Stomach (tissue), 9 donors: ENCODE measurements around the gene SLC5A11. TPM values are rescaled to one million over a fixed set of nuclear protein-coding genes. Genes with fewer than 3 reads are reported as not detected.

ENCODE experiments used
- DNase-seq, 2 donors: peaks; one replicate each; pipeline versions ENCODE4 v3.0.0 to v3.0.0-alpha.2; 2013 to 2019
- H3K27ac ChIP-seq, 5 donors: fragments of 200-600 bp in 4 of 5; sonication (generic) in 4 of 5; one replicate each; pipeline ENCODE4 v1.5.1; 2013 to 2019; ENCODE audit warnings: mild to moderate bottlenecking in 1 of 5, moderate library complexity in 1 of 5
- H3K27me3 ChIP-seq, 3 donors: fragments of 200-600 bp; sonication (generic); one replicate each; pipeline ENCODE4 v1.5.1; 2017 to 2019; ENCODE audit warnings: mixed run types in 1 of 3
- H3K36me3 ChIP-seq, 4 donors: fragments of 200-600 bp; sonication (generic); 1 replicate in 3 of 4; 2 replicates in 1 of 4; pipeline ENCODE4 v1.5.1; 2016 to 2019
- H3K4me1 ChIP-seq, 4 donors: fragments of 200-600 bp; sonication (generic); one replicate each; pipeline ENCODE4 v1.5.1; 2016 to 2019
- H3K4me3 ChIP-seq, 4 donors: fragments of 200-600 bp; sonication (generic) in 3 of 4; one replicate each; pipeline ENCODE4 v1.5.1; 2016 to 2019; ENCODE audit warnings: mild to moderate bottlenecking in 1 of 4
- H3K9me3 ChIP-seq, 4 donors: fragments of 200-600 bp; sonication (generic); one replicate each; pipeline ENCODE4 v1.5.1; 2016 to 2019
- EP300 ChIP-seq: sonication (generic); formaldehyde crosslinking; IDR thresholded peaks from one replicate; pipeline ENCODE4 v1.6.1; 2017; ENCODE audit warnings: antibody characterized with exemption
- POLR2A ChIP-seq, 4 donors: fragments of 450-650 bp; IDR thresholded peaks; one replicate each; pipeline ENCODE4 v1.6.1; 2016; ENCODE audit warnings: antibody characterized with exemption in 4 of 4, control low read depth in 2 of 4, mild to moderate bottlenecking in 1 of 4, moderate library complexity in 1 of 4
- POLR2AphosphoS5 ChIP-seq, 3 donors: sonication (generic); formaldehyde crosslinking; IDR thresholded peaks; one replicate each; pipeline ENCODE4 v1.6.1; 2016; ENCODE audit warnings: antibody characterized with exemption in 3 of 3
- WGBS, 5 donors: extraction: QIAGEN DNeasy Blood & Tissue Kit in 3 of 5; methylation state at CpG; one replicate each; pipeline versions ENCODE4 v1.1.5 to v1.1.7; 2013 to 2018; 5-methylcytosine and 5-hydroxymethylcytosine counted together
- intact Hi-C: fragments of 100-400 bp; cut with DNase I; formaldehyde crosslinking; loops from one replicate; pipeline ENCODE4 v1.15.1; 2023; ENCODE audit warnings: low total_unique reads
- polyA plus RNA-seq, 3 donors: library from polyadenylated mRNA; stranded (reverse); fragments of 200-250 nt; gene quantifications; one replicate each; pipeline ENCODE4 v1.2.3, GENCODE V29; 2013
- total RNA-seq, 5 donors: library from RNA; depleted of rRNA; stranded (reverse); fragments of >200 nt; gene quantifications; one replicate each; pipeline versions ENCODE4 v1.1.0 to v1.2.3, GENCODE V29; 2014 to 2016
- TF ChIP-seq, protein P1 (sequence below), 7 experiments: fragments of 450-650 bp in 4 of 7; fragments of 200-600 bp in 3 of 7; sonication (generic) in 3 of 7; IDR thresholded peaks; one replicate each; pipeline ENCODE4 v1.5.1; 2016 to 2019; ENCODE audit warnings: antibody characterized with exemption in 7 of 7, control low read depth in 2 of 7, mild to moderate bottlenecking in 1 of 7
- donor health status: healthy with polysubstance abuse.
- donor health status: Bipolar disorder and iron deficiency.
- donor health status: healthy.

Gene SLC5A11
- total and polyA plus RNA-seq, 8 donors = not detected

DNA sequence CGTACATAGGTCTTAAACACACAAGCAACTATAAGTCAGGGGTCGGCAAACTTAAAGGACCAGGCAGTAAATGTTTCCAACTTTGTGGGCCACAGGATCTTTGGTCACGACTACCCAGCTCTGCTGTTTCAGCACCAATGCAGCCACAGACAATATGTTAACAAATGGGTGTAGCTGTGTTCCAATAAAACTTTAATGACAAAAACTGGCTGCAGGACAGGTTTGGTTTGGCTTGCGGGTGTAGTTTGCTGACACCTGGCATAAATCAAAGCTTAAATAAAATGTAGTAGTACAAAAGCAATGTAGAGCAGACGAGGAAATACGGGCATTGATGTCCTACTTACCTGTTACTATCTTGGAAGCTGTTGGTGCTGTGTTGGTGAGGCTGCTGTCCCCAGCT is 84.7 kb downstream of the SLC5A11 start:
- no peak overlapping the region for H3K27ac ChIP-seq
- no peak for DNase-seq
- WGBS, 5 donors = 82 to 92% (median 89%) methylated on average over 6 of the region's 6 CpGs
- H3K27me3 ChIP-seq = no peaks in the 10 kb centered on the region
- no peak for TF ChIP-seq EP300
- TF ChIP-seq, protein P1, sequence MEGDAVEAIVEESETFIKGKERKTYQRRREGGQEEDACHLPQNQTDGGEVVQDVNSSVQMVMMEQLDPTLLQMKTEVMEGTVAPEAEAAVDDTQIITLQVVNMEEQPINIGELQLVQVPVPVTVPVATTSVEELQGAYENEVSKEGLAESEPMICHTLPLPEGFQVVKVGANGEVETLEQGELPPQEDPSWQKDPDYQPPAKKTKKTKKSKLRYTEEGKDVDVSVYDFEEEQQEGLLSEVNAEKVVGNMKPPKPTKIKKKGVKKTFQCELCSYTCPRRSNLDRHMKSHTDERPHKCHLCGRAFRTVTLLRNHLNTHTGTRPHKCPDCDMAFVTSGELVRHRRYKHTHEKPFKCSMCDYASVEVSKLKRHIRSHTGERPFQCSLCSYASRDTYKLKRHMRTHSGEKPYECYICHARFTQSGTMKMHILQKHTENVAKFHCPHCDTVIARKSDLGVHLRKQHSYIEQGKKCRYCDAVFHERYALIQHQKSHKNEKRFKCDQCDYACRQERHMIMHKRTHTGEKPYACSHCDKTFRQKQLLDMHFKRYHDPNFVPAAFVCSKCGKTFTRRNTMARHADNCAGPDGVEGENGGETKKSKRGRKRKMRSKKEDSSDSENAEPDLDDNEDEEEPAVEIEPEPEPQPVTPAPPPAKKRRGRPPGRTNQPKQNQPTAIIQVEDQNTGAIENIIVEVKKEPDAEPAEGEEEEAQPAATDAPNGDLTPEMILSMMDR (IDR thresholded peaks at IDR 0.05) = no peak
- TF ChIP-seq POLR2AphosphoS5 (IDR thresholded peaks at IDR 0.05) = no peak
- TF ChIP-seq POLR2A (IDR thresholded peaks at IDR 0.05) = no peak
- H3K9me3 ChIP-seq = no peaks in the 10 kb centered on the region
- H3K4me3 ChIP-seq = no peak overlapping the region
- H3K36me3 ChIP-seq = peaks cover 57 to 100% (median 95%) of the 10 kb centered on the region in 4 donors
- intact Hi-C loops = no loop called here
- no peaks in the 10 kb centered on the region for H3K4me1 ChIP-seq

DNA sequence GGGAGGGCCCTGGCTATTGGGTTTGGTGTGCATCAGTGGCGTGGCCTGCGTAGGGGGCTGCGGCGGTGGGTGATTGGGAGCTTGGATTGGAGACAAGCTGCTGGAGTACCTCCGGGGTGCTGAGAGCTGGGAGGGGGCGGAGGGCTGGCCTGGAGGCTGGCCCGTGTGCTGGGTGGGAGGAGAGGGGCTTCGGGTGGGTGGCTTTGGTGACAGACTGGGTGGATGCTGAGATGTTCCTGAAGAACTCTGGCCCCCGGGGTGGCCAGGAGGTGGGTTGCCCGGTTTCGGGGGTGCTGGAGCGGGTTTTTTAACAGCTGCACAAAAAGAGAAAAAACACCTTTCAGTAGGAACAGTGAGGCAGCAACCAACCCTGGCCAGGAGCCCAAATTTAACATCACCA is 85.3 kb downstream of the SLC5A11 start:
- Histone ChIP-seq H3K36me3 (peaks cover 59 to 100% (median 95%) of the 10 kb centered on the region in 4 donors), H3K4me3 (no peak overlapping the region), H3K4me1 (no peaks in the 10 kb centered on the region), H3K27me3 (no peaks in the 10 kb centered on the region), H3K27ac (no peak overlapping the region), H3K9me3 (no peaks in the 10 kb centered on the region)
- DNase-seq = no peak
- 96 to 99% (median 98%) methylated on average over 11 to 12 of the region's 12 CpGs for WGBS, 5 donors
- TF ChIP-seq POLR2A (IDR thresholded peaks at IDR 0.05) (no peak), POLR2AphosphoS5 (IDR thresholded peaks at IDR 0.05) (no peak), EP300 (no peak)
- TF ChIP-seq, protein P1 (IDR thresholded peaks at IDR 0.05) = no peak
- intact Hi-C loops = no loop called here

DNA sequence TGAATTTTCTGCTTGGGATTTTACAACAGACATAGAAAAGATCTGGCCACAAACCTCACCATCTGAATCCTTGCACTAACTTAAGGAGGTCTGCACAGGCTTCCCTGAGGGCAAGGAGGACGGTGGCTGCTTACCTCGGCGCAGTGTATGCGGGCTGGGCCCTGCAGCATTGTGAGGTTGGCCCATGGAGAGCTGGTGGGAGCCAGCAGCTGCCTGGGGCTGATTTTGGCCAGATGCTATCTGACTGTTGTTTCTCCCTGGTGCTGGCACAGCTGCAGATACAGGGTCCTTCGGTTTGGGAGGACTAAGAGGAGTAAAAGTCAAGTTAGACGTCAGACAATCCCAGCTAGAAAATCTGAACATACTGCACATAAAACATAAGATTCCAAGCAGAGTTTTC is 89.6 kb downstream of the SLC5A11 start:
- Histone ChIP-seq H3K9me3 (no peaks in the 10 kb centered on the region), H3K36me3 (peaks cover 61 to 100% (median 99%) of the 10 kb centered on the region in 4 donors), H3K27ac (no peak overlapping the region), H3K4me3 (no peak overlapping the region), H3K27me3 (no peaks in the 10 kb centered on the region), H3K4me1 (no peaks in the 10 kb centered on the region)
- 87 to 95% (median 92%) methylated on average over 6 of the region's 6 CpGs for WGBS, 5 donors
- intact Hi-C loops = no loop called here
- no peak for DNase-seq
- TF ChIP-seq EP300 (no peak), POLR2AphosphoS5 (IDR thresholded peaks at IDR 0.05) (no peak), POLR2A (IDR thresholded peaks at IDR 0.05) (no peak)
- TF ChIP-seq, protein P1 (IDR thresholded peaks at IDR 0.05) = no peak

DNA sequence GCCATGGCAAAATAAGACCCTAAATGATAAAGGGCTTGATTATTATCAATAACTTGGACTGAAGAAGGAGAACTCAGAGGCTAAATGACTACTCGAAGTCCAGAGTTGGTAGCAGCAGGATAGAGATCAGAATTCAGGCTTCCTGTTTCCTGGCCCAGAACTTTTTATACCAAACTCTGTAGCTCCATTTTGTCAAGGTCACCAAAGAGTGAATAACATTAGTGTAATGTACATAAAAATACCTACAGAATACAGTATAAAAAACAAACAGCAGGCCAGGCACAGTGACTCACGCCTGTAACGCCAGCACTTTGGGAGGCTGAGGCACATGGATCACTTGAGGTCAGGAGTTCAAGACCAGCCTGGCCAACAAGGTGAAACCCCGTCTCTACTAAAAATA is 90.4 kb downstream of the SLC5A11 start:
- intact Hi-C loops = no loop called here
- Histone ChIP-seq H3K4me3 (no peak overlapping the region), H3K4me1 (no peaks in the 10 kb centered on the region), H3K36me3 (peaks cover 61 to 100% (median 99%) of the 10 kb centered on the region in 4 donors), H3K9me3 (no peaks in the 10 kb centered on the region), H3K27me3 (no peaks in the 10 kb centered on the region), H3K27ac (no peak overlapping the region)
- DNase-seq = no peak
- WGBS, 5 donors = 79 to 85% (median 84%) methylated on average over 4 of the region's 4 CpGs
- TF ChIP-seq, protein P1 (IDR thresholded peaks at IDR 0.05) = no peak
- TF ChIP-seq POLR2AphosphoS5 (IDR thresholded peaks at IDR 0.05) = no peak
- no peak for TF ChIP-seq POLR2A (IDR thresholded peaks at IDR 0.05)
- no peak for TF ChIP-seq EP300
